Measurements from ENCODE around the gene GPRC5C.
"Not testable (repeated sequence)": the region's sequence is repeated elsewhere in the genome, so short reads cannot be mapped to it uniquely, and the experiment has no call there.

Gene GPRC5C

GRCh38 chr17:74431568-74432423, at the start of gene GPRC5C:
TSS of gene GPRC5C (plus strand) at chr17:74432088. CDS start at chr17:74439777, 7,689 bp downstream.
- DNase-seq = peak; percentile 70

- DNase-seq = no peak
Measured at GRCh38 chr17:74383141-74383540, 48.7 kb upstream of the GPRC5C start.

- DNase-seq = no peak
Measured at GRCh38 chr17:74385201-74385600, 46.7 kb upstream of the GPRC5C start.

GRCh38 chr17:74386386-74386785, 45.5 kb upstream of the GPRC5C start:
- no peak for DNase-seq

- no peak for DNase-seq
Measured at GRCh38 chr17:74387365-74388218, 44.3 kb upstream of the GPRC5C start.

- no peak for DNase-seq
Measured at GRCh38 chr17:74389084-74389753, 42.7 kb upstream of the GPRC5C start.

- no peak for DNase-seq
Measured at GRCh38 chr17:74389937-74390679, 41.8 kb upstream of the GPRC5C start.

- no peak for DNase-seq
Measured at GRCh38 chr17:74390680-74391653, 40.9 kb upstream of the GPRC5C start.

- DNase-seq = no peak
Measured at GRCh38 chr17:74391771-74392170, 40.1 kb upstream of the GPRC5C start.

- no peak for DNase-seq
Measured at GRCh38 chr17:74392848-74393247, 39.0 kb upstream of the GPRC5C start.

GRCh38 chr17:74393346-74393942, 38.4 kb upstream of the GPRC5C start:
- DNase-seq = no peak

- no peak for DNase-seq
Measured at GRCh38 chr17:74394275-74394950, 37.5 kb upstream of the GPRC5C start.

GRCh38 chr17:74394977-74395376, 36.9 kb upstream of the GPRC5C start:
- no peak for DNase-seq

- no peak for DNase-seq
Measured at GRCh38 chr17:74396567-74396966, 35.3 kb upstream of the GPRC5C start.

GRCh38 chr17:74402048-74402447, 29.8 kb upstream of the GPRC5C start:
- no peak for DNase-seq

- no peak for DNase-seq
Measured at GRCh38 chr17:74403512-74404137, 28.3 kb upstream of the GPRC5C start.

GRCh38 chr17:74404218-74404617, 27.7 kb upstream of the GPRC5C start:
- DNase-seq = no peak

- no peak for DNase-seq
Measured at GRCh38 chr17:74404789-74405188, 27.1 kb upstream of the GPRC5C start.

GRCh38 chr17:74405311-74405710, 26.6 kb upstream of the GPRC5C start:
- DNase-seq = not testable (repeated sequence)

GRCh38 chr17:74407384-74407783, 24.5 kb upstream of the GPRC5C start:
- no peak for DNase-seq

Measured in stimulated activated CD8-positive, alpha-beta memory T cell treated with anti-CD3 and anti-CD28 coated beads, Interleukin-4, amount 100 ng/mL, for 48 hours (primary cell).